GM19239 (cell line): ENCODE data around the gene MAEA.
A peak's percentile ranks its signal among the peaks of the same experiment; 100 is the strongest.

ENCODE experiments used
- DNase-seq: peaks from one replicate; pipeline ENCODE4 v3.0.0; 2011; ENCODE audit warnings: low spot score; ENCODE audit not compliant: insufficient read length
- FAIRE-seq: peaks from 2 replicates; lab custom pipeline; 2011; peaks lifted over from hg19 to GRCh38; lab: Jason Lieb, UNC

Gene MAEA

GRCh38 chr4:1289207-1290164 lies at the start of gene MAEA:
TSS of gene MAEA (plus strand) at chr4:1289891. CDS start at chr4:1289914, 23 bp downstream.
- DNase-seq, result peak; percentile 100
- peak; percentile 99 for FAIRE-seq

- FAIRE-seq (no peak), DNase-seq (no peak)
Observed at GRCh38 chr4:1239950-1240307, 49.8 kb upstream of the MAEA start.

- FAIRE-seq (no peak), DNase-seq (no peak)
Observed at GRCh38 chr4:1240721-1241465, 48.8 kb upstream of the MAEA start.

DNA sequence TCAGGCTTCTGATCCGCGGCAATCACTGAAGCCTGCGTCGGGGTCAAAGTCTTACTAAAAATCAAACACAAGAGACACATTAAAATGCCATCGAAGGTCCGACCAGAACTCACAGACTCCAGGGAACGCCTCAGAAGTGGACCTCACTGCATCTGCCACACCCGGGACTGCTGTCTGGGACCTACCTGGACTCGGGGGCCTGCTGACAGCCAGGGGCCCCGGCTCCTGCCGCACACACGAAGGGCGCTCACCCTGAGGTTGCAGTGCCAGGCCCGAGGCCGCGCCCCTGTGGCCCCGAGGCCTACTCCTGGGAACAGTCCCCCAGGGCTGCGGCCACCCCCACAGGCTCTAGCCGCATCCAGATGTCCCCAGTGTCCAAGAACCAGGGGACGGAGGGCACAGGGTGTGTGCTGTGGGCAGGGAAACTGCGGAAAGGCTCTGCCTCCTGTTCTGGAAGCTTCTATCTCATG lies 48.2 kb upstream of the MAEA start:
- DNase-seq (no peak), FAIRE-seq (no peak)

- FAIRE-seq (no peak), DNase-seq (no peak)
Observed at GRCh38 chr4:1241936-1242505, 47.7 kb upstream of the MAEA start.

GRCh38 chr4:1242506-1243450 lies 46.9 kb upstream of the MAEA start:
- no peak for DNase-seq
- FAIRE-seq, result no peak

DNA sequence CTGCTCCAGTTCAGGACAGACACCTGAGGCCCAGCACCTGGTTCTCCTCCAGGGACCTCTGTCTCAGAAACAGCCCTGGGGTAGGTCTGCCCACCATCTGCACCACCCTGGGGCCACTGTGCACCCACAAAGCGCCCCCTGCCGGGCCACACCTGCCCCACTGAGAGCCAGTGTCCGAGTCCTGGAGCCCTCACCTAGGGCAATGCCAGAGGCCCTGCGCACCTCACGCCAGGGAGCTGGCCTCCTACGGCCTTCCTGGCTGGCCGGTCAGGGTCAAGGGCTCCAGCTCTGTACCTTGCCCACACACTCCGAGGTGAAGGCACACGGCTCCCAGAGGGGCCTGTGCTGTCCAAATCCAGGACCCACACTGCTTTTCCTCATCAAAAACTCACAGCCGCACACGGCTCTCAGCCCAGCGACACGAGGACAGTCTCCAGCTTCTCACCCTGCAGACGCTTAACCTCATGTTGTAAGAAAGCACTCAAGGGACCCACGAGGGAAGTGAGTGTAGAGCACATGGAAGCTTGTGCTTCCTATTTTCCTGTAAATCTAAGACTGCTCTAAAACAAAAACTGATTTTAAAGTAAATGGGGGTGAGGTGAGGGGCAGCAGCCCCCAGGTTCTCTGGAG lies 46.1 kb upstream of the MAEA start:
- FAIRE-seq (no peak), DNase-seq (no peak)

GRCh38 chr4:1244081-1244977 lies 45.4 kb upstream of the MAEA start:
- DNase-seq (no peak), FAIRE-seq (no peak)

DNA sequence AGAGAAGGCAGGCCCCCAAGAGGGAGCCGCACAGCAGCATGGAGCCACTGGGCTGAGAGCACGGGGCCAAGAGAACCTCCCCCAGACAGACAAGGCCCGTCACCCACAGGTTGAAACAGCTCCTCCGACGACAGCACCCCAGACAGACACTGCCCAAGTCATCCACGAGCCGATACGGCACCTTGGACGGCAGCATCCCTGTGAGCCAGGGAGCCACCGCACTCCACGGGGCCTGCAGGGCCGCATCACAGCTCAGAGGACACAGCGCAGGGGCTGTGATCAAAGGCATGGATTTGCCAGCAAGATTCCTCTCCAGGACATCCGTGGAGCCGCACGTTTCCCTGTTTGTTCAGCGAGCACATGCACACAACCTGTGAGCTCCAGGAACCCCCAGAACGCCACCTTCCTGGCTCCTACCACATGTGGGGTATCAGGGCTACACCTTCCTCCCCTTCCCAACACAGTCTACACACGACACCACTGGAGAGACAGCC lies 44.7 kb upstream of the MAEA start:
- no peak for FAIRE-seq

GRCh38 chr4:1245481-1246051 lies 44.1 kb upstream of the MAEA start:
- no peak for FAIRE-seq
- no peak for DNase-seq

More for the DNA sequence above, 44.7 kb upstream of the MAEA start:
- no peak for DNase-seq

- DNase-seq (peak; percentile 60), FAIRE-seq (peak; percentile 53)
Observed at GRCh38 chr4:1246111-1246881, 43.4 kb upstream of the MAEA start.

DNA sequence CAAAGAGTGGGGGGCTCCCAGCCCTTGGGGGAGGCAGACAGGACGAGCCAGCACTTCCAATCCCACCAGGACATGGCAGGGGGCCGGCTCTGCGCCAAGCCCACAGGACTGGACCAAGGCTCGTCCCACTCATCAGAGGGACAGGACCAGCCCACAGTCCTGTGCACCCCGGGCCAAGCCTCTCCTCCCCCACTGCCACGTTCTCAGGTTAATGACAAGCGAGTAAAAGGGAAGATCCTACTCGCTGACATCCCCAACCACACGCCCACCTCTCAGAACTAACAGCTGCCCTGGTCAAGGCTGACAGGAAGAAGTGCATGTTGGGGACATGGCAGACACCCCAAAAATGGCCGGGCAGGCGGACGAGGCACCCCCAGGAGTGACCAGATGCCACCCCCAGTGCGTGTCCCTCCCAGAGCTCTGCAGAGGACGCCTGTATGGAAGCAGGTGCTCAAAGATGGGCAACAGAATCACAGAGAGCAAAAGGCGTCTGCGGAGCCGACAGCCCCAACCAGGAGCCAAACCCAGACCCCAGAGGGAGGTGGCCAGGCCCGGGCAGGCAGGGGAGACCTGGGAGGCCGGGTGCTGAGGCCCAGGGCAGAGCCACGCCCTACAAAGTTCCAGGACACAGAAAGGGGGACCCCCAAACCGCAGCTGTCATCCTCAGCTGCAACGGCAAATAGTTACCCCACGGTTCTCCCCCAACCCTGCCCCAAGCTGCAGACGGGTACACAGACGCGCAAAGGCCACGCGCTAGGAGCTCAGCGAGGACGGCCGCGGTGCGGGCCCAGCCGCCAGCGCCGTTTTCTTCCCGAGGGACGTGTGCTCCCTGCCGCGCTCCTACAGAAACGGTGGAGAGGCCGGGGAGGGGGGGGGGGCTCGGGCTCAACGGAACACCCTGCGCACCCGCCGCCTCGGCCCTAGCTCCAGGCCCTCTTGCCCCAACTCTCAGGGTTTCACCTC lies 42.5 kb upstream of the MAEA start:
- FAIRE-seq, result peak; percentile 95
- peak; percentile 52 for DNase-seq

- DNase-seq (peak; percentile 53), FAIRE-seq (no peak)
Observed at GRCh38 chr4:1247864-1248244, 41.8 kb upstream of the MAEA start.

GRCh38 chr4:1248245-1249147 lies 41.2 kb upstream of the MAEA start, which contains the start of gene CTBP1:
TSS of gene CTBP1 (minus strand) at chr4:1249130. CDS start at chr4:1241331, 7,799 bp downstream.
- DNase-seq, result peak; percentile 92

More at GRCh38 chr4:1248245-1249147, 41.2 kb upstream of the MAEA start, which contains the start of gene CTBP1:
- peak; percentile 45 for FAIRE-seq
